GM19468 (cell line): ENCODE results near the gene SLC13A4.
"Not testable (repeated sequence)": the region's sequence is repeated elsewhere in the genome, so short reads cannot be mapped to it uniquely, and the experiment has no call there.

Experiments used
- ATAC-seq: cut with Tn5 transposase; IDR thresholded peaks from one replicate; pipeline ENCODE4 v1.9.1; 2021; ENCODE audit warnings: mild to moderate bottlenecking, moderate library complexity, moderate number of reproducible peaks; ENCODE audit not compliant: unreplicated experiment; ENCODE audit errors: extremely low read depth

The SLC13A4 gene

GRCh38 chr7:135728136-135728669, at the start of gene SLC13A4:
Gene SLC13A4 (minus strand): TSS chr7:135728186. CDS start chr7:135727496, 690 bp downstream.
- no peak for ATAC-seq

GRCh38 chr7:135775915-135776314, 47.9 kb upstream of the SLC13A4 start:
- not testable (repeated sequence) for ATAC-seq

GRCh38 chr7:135775230-135775629, 47.2 kb upstream of the SLC13A4 start:
- ATAC-seq: no peak

GRCh38 chr7:135774284-135774683, 46.3 kb upstream of the SLC13A4 start:
- no peak for ATAC-seq

- ATAC-seq: no peak
These were observed 45.5 kb upstream of the SLC13A4 start for GRCh38 chr7:135773464-135773863.

- no peak for ATAC-seq
These were observed 44.7 kb upstream of the SLC13A4 start for GRCh38 chr7:135772639-135773222.

GRCh38 chr7:135771961-135772638, 44.1 kb upstream of the SLC13A4 start:
- no peak for ATAC-seq

- no peak for ATAC-seq
These were observed 43.1 kb upstream of the SLC13A4 start for GRCh38 chr7:135771051-135771450.

GRCh38 chr7:135770139-135770710, 42.2 kb upstream of the SLC13A4 start:
- ATAC-seq: no peak

- no peak for ATAC-seq
These were observed 41.2 kb upstream of the SLC13A4 start for GRCh38 chr7:135769005-135769802.

GRCh38 chr7:135768467-135768866, 40.5 kb upstream of the SLC13A4 start:
- ATAC-seq: no peak

- ATAC-seq: no peak
These were observed 40.1 kb upstream of the SLC13A4 start for GRCh38 chr7:135768064-135768463.

GRCh38 chr7:135763261-135763660, 35.3 kb upstream of the SLC13A4 start:
- no peak for ATAC-seq

GRCh38 chr7:135761751-135762488, 33.9 kb upstream of the SLC13A4 start:
- no peak for ATAC-seq

GRCh38 chr7:135759532-135759931, 31.5 kb upstream of the SLC13A4 start:
- ATAC-seq: no peak

GRCh38 chr7:135758531-135758932, 30.5 kb upstream of the SLC13A4 start:
- no peak for ATAC-seq

GRCh38 chr7:135757719-135758411, 29.9 kb upstream of the SLC13A4 start:
- no peak for ATAC-seq

- ATAC-seq: no peak
These were observed 28.2 kb upstream of the SLC13A4 start for GRCh38 chr7:135756191-135756590.

GRCh38 chr7:135755351-135755753, 27.4 kb upstream of the SLC13A4 start:
- no peak for ATAC-seq
